HG02798 (cell line): Measurements from ENCODE around the gene VPS50.

Experiments
- ATAC-seq: cut with Tn5 transposase; IDR thresholded peaks from one replicate; pipeline ENCODE4 v1.9.1; 2021; ENCODE audit warnings: mild to moderate bottlenecking; ENCODE audit not compliant: unreplicated experiment, poor library complexity

VPS50 gene

GRCh38 chr7:93390660-93391059 is 158.5 kb downstream of the VPS50 start:
- ATAC-seq: no peak

- no peak for ATAC-seq
Measured at GRCh38 chr7:93392984-93393383, 160.8 kb downstream of the VPS50 start.

- no peak for ATAC-seq
Measured at GRCh38 chr7:93399642-93400041, 167.5 kb downstream of the VPS50 start.

GRCh38 chr7:93402944-93403343 is 170.8 kb downstream of the VPS50 start:
- no peak for ATAC-seq

- ATAC-seq: no peak
Measured at GRCh38 chr7:93407239-93407638, 175.1 kb downstream of the VPS50 start.

GRCh38 chr7:93409324-93409723 is 177.2 kb downstream of the VPS50 start:
- ATAC-seq: no peak
